Tibial artery (tissue), 4 donors: Measurements from ENCODE around the gene PRPF8.

ENCODE experiments used
- DNase-seq, 2 donors: peaks; one replicate each; pipeline ENCODE4 v3.0.0-alpha.2; 2019
- H3K27ac ChIP-seq, 2 donors: fragments of 200-600 bp; sonication (generic) in 1 of 2; 1 replicate in 1 of 2; 2 replicates in 1 of 2; pipeline ENCODE4 v1.5.1; 2018 to 2019; ENCODE audit warnings: mild to moderate bottlenecking in 1 of 2
- H3K27me3 ChIP-seq, 2 donors: fragments of 200-600 bp; sonication (generic) in 1 of 2; one replicate each; pipeline versions ENCODE4 v1.5.1 to v1.6.0; 2016 to 2019
- H3K36me3 ChIP-seq, 3 donors: fragments of 200-600 bp; sonication (generic) in 2 of 3; one replicate each; pipeline ENCODE4 v1.5.1; 2016 to 2019; ENCODE audit warnings: mild to moderate bottlenecking in 2 of 3
- H3K4me1 ChIP-seq, 4 donors: fragments of 200-600 bp; sonication (generic) in 2 of 4; 1 replicate in 3 of 4; 2 replicates in 1 of 4; pipeline ENCODE4 v1.5.1; 2016 to 2019
- H3K4me3 ChIP-seq, 2 donors: fragments of 200-600 bp; sonication (generic) in 1 of 2; 1 replicate in 1 of 2; 2 replicates in 1 of 2; pipeline ENCODE4 v1.5.1; 2018 to 2019; ENCODE audit warnings: mild to moderate bottlenecking in 2 of 2
- H3K9me3 ChIP-seq, 3 donors: fragments of 200-600 bp; sonication (generic) in 1 of 3; one replicate each; pipeline ENCODE4 v1.5.1; 2016 to 2019
- CTCF ChIP-seq, 2 experiments: fragments of 200-600 bp in 1 of 2; fragments of 450-650 bp in 1 of 2; IDR thresholded peaks; one replicate each; pipeline ENCODE4 v1.5.1; 2017 to 2019; ENCODE audit warnings: antibody characterized with exemption in 2 of 2, mild to moderate bottlenecking in 1 of 2, moderate library complexity in 1 of 2
- intact Hi-C: fragments of 100-400 bp; cut with DNase I; formaldehyde crosslinking; loops from one replicate; pipeline ENCODE4 v1.15.0; 2023; ENCODE audit warnings: low total_unique reads

PRPF8 gene

GRCh38 chr17:1720856-1721386 is 36.3 kb upstream of the PRPF8 start:
- Histone ChIP-seq H3K27ac (no peak overlapping the region), H3K9me3 (no peaks in the 10 kb centered on the region), H3K36me3 (peaks cover 0 to 2% (median under 1%) of the 10 kb centered on the region in 3 donors), H3K4me3 (no peak overlapping the region), H3K27me3 (no peaks in the 10 kb centered on the region), H3K4me1 (peaks cover 0 to 41% (median 25%) of the 10 kb centered on the region in 4 donors)
- peak; percentile 67 to 78 for DNase-seq
- TF ChIP-seq CTCF (IDR thresholded peaks at IDR 0.05): peak; percentile 96 to 97
- intact Hi-C loops: loop anchor here (10.0 kb wide), 1 partner anchor 114 kb away; the partner anchor contains the start of gene RPA1

- Histone ChIP-seq H3K4me1 (peaks cover 0 to 33% (median 24%) of the 10 kb centered on the region in 4 donors), H3K9me3 (no peaks in the 10 kb centered on the region), H3K36me3 (peaks cover 0 to 9% (median 2%) of the 10 kb centered on the region in 3 donors), H3K4me3 (no peak overlapping the region), H3K27me3 (no peaks in the 10 kb centered on the region), H3K27ac (peak overlapping the region; percentile 98 to 99)
- DNase-seq: peak in 1 of 2 donors; percentile 71
- TF ChIP-seq CTCF (IDR thresholded peaks at IDR 0.05): no peak
- intact Hi-C loops: loop anchor here (5.0 to 10.0 kb wide), 2 partner anchors 149 to 316 kb away; partner anchors contain the start of gene DPH1
Measured at GRCh38 chr17:1718362-1719165, 33.9 kb upstream of the PRPF8 start.

- Histone ChIP-seq H3K4me1 (peaks cover 0 to 45% (median 38%) of the 10 kb centered on the region in 4 donors), H3K27ac (peak overlapping the region; percentile 98 to 99), H3K9me3 (no peaks in the 10 kb centered on the region), H3K36me3 (peaks cover 14 to 24% (median 16%) of the 10 kb centered on the region in 3 donors), H3K27me3 (no peaks in the 10 kb centered on the region), H3K4me3 (peak overlapping the region; percentile 62 to 68)
- peak; percentile 95 to 97 for DNase-seq
- intact Hi-C loops: loop anchor here (5.0 to 10.0 kb wide), 2 partner anchors 150 to 318 kb away; partner anchors contain the start of gene DPH1
- no peak for TF ChIP-seq CTCF (IDR thresholded peaks at IDR 0.05)
Measured at GRCh38 chr17:1716912-1717695, 32.4 kb upstream of the PRPF8 start.

GRCh38 chr17:1716076-1716911 is 31.6 kb upstream of the PRPF8 start:
- intact Hi-C loops: loop anchor here (5.0 to 10.0 kb wide), 2 partner anchors 151 to 319 kb away; partner anchors contain the start of gene DPH1

More at GRCh38 chr17:1716076-1716911, 31.6 kb upstream of the PRPF8 start:
- peak; percentile 99 to 100 for DNase-seq
- no peaks in the 10 kb centered on the region for H3K27me3 ChIP-seq
- H3K27ac ChIP-seq: peak overlapping the region; percentile 98 to 100
- peaks cover 0 to 54% (median 42%) of the 10 kb centered on the region in 4 donors for H3K4me1 ChIP-seq
- H3K36me3 ChIP-seq: peaks cover 16 to 29% (median 20%) of the 10 kb centered on the region in 3 donors
- TF ChIP-seq CTCF (IDR thresholded peaks at IDR 0.05): no peak
- no peaks in the 10 kb centered on the region for H3K9me3 ChIP-seq
- H3K4me3 ChIP-seq: peak overlapping the region; percentile 92 to 95
